Measurements from ENCODE around the gene GGACT. TPM values are rescaled to one million over a fixed set of nuclear protein-coding genes. Genes with fewer than 3 reads are reported as not detected.

GGACT gene
- total RNA-seq, 1 donor from 2014 or later: 1.3 TPM

- DNase-seq (ENCODE audit: low spot score): peak; percentile 43
- Histone ChIP-seq H3K79me2 (ENCODE audit: low read depth) (no peaks in the 10 kb centered on the region), H3K4me3 (no peak overlapping the region), H3K27ac (no peak overlapping the region), H4K20me1 (ENCODE audit: low read depth) (no peaks in the 10 kb centered on the region), H2AFZ (replicated peaks) (no peak overlapping the region), H3K9me3 (ENCODE audit: low read depth) (no peaks in the 10 kb centered on the region), H3K36me3 (no peaks in the 10 kb centered on the region), H3F3A (ENCODE audit: low read depth) (peaks cover 10% of the 10 kb centered on the region), H3K4me1 (peaks cover 14% of the 10 kb centered on the region), H3K27me3 (no peaks in the 10 kb centered on the region), H3K4me2 (peak overlapping the region; percentile 33), H3K9ac (no peak overlapping the region)
- Mint-ChIP-seq H3K36me3 (peaks cover 17% of the 10 kb centered on the region), H3K9me3 (peaks cover 2% of the 10 kb centered on the region), H3K4me1 (peaks cover 18% of the 10 kb centered on the region), H3K4me3 (no peak overlapping the region), H3K27me3 (ENCODE audit: insufficient read depth, low read depth) (peaks cover 2% of the 10 kb centered on the region), H3K27ac (peak overlapping the region; percentile 23)
- TF ChIP-seq EZH2phosphoT487 (IDR thresholded peaks at IDR 0.05) (no peak), EZH2 (IDR thresholded peaks at IDR 0.05) (no peak)
- TF ChIP-seq, protein P1, sequence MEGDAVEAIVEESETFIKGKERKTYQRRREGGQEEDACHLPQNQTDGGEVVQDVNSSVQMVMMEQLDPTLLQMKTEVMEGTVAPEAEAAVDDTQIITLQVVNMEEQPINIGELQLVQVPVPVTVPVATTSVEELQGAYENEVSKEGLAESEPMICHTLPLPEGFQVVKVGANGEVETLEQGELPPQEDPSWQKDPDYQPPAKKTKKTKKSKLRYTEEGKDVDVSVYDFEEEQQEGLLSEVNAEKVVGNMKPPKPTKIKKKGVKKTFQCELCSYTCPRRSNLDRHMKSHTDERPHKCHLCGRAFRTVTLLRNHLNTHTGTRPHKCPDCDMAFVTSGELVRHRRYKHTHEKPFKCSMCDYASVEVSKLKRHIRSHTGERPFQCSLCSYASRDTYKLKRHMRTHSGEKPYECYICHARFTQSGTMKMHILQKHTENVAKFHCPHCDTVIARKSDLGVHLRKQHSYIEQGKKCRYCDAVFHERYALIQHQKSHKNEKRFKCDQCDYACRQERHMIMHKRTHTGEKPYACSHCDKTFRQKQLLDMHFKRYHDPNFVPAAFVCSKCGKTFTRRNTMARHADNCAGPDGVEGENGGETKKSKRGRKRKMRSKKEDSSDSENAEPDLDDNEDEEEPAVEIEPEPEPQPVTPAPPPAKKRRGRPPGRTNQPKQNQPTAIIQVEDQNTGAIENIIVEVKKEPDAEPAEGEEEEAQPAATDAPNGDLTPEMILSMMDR (IDR thresholded peaks at IDR 0.05): no peak
Observed at GRCh38 chr13:100490692-100491091, 97.9 kb downstream of the GGACT start.

- Mint-ChIP-seq H3K4me1 (peaks cover 38% of the 10 kb centered on the region), H3K27me3 (ENCODE audit: insufficient read depth, low read depth) (no peaks in the 10 kb centered on the region), H3K27ac (no peak overlapping the region)
Observed at GRCh38 chr13:100485265-100485664, 103.3 kb downstream of the GGACT start.

GRCh38 chr13:100484702-100485101 is 103.9 kb downstream of the GGACT start:
- no peaks in the 10 kb centered on the region for H3K9me3 Mint-ChIP-seq
- TF ChIP-seq, protein P1 (IDR thresholded peaks at IDR 0.05): no peak
- TF ChIP-seq EZH2 (IDR thresholded peaks at IDR 0.05) (no peak), EZH2phosphoT487 (IDR thresholded peaks at IDR 0.05) (no peak)
- peak overlapping the region; percentile 35 for H3K27ac Mint-ChIP-seq
- Histone ChIP-seq H3K27ac (no peak overlapping the region), H3K4me1 (peaks cover 24% of the 10 kb centered on the region), H3K36me3 (no peaks in the 10 kb centered on the region), H3K9ac (no peak overlapping the region), H3K4me3 (no peak overlapping the region), H3K4me2 (no peak overlapping the region), H3K79me2 (ENCODE audit: low read depth) (no peaks in the 10 kb centered on the region), H2AFZ (replicated peaks) (no peak overlapping the region), H4K20me1 (ENCODE audit: low read depth) (no peaks in the 10 kb centered on the region), H3K27me3 (no peaks in the 10 kb centered on the region), H3K9me3 (ENCODE audit: low read depth) (no peaks in the 10 kb centered on the region), H3F3A (ENCODE audit: low read depth) (peaks cover 9% of the 10 kb centered on the region)
- peaks cover 4% of the 10 kb centered on the region for H3K36me3 Mint-ChIP-seq
- peaks cover 40% of the 10 kb centered on the region for H3K4me1 Mint-ChIP-seq
- H3K27me3 Mint-ChIP-seq (ENCODE audit: insufficient read depth, low read depth): no peaks in the 10 kb centered on the region
- DNase-seq (ENCODE audit: low spot score): no peak
- H3K4me3 Mint-ChIP-seq: no peak overlapping the region

More at GRCh38 chr13:100485265-100485664, 103.3 kb downstream of the GGACT start:
- H4K20me1 ChIP-seq (ENCODE audit: low read depth): no peaks in the 10 kb centered on the region
- H3K4me2 ChIP-seq: no peak overlapping the region
- no peak overlapping the region for H3K9ac ChIP-seq
- no peak for DNase-seq (ENCODE audit: low spot score)
- no peaks in the 10 kb centered on the region for H3K9me3 Mint-ChIP-seq
- H3K4me3 ChIP-seq: no peak overlapping the region
- H3F3A ChIP-seq (ENCODE audit: low read depth): peaks cover 6% of the 10 kb centered on the region
- no peak overlapping the region for H3K4me3 Mint-ChIP-seq
- no peaks in the 10 kb centered on the region for H3K9me3 ChIP-seq (ENCODE audit: low read depth)
- no peak overlapping the region for H2AFZ ChIP-seq (replicated peaks)
- no peaks in the 10 kb centered on the region for H3K36me3 ChIP-seq
- no peaks in the 10 kb centered on the region for H3K27me3 ChIP-seq
- H3K27ac ChIP-seq: no peak overlapping the region
- no peaks in the 10 kb centered on the region for H3K79me2 ChIP-seq (ENCODE audit: low read depth)
- peaks cover 4% of the 10 kb centered on the region for H3K36me3 Mint-ChIP-seq
- TF ChIP-seq EZH2 (IDR thresholded peaks at IDR 0.05) (no peak), EZH2phosphoT487 (IDR thresholded peaks at IDR 0.05) (no peak)
- TF ChIP-seq, protein P1 (IDR thresholded peaks at IDR 0.05): no peak
- H3K4me1 ChIP-seq: peaks cover 21% of the 10 kb centered on the region

Data from neural progenitor cell (in vitro differentiated cells).